K562 (cell line): Measurements from ENCODE around the gene TBRG1. TPM values are rescaled to one million over a fixed set of nuclear protein-coding genes. Genes with fewer than 3 reads are reported as not detected.

Experiments used
- BMI1 ChIP-seq: fragments of 150-350 bp; IDR thresholded peaks from 2 replicates; pipeline ENCODE4 v1.6.1; 2014; ENCODE audit warnings: low read length
- CREM ChIP-seq: IDR thresholded peaks from 2 replicates; pipeline ENCODE4 v1.6.1; 2014; ENCODE audit warnings: antibody characterized with exemption, low read depth
- EZH2 ChIP-seq: IDR thresholded peaks from 2 replicates; pipeline ENCODE4 v1.6.1; 2012; ENCODE audit warnings: low read depth, mild to moderate bottlenecking, inconsistent platforms, low read length, borderline replicate concordance
- RAD21 ChIP-seq, 2 experiments: fragments of 250-450 bp in 1 of 2; fragments of 450-650 bp in 1 of 2; sonication (Bioruptor Pico) in 1 of 2; formaldehyde crosslinking in 1 of 2; IDR thresholded peaks in 1 of 2; conservative IDR thresholded peaks in 1 of 2; 2 replicates each; pipeline versions ENCODE4 v1.4.0 to v1.8.0; 2020 to 2022; ENCODE audit warnings: mild to moderate bottlenecking in 2 of 2, moderate library complexity in 1 of 2
- RBBP5 ChIP-seq: fragments of 200-600 bp; sonication (generic); IDR thresholded peaks from 2 replicates; pipeline ENCODE4 v1.6.1; 2012; ENCODE audit warnings: borderline replicate concordance, mild to moderate bottlenecking, low read length, control low read depth, inconsistent platforms; ENCODE audit not compliant: insufficient read depth, poor library complexity, severe bottlenecking
- SAP30 ChIP-seq: fragments of 200-600 bp; sonication (generic); IDR thresholded peaks from 2 replicates; pipeline ENCODE4 v1.6.1; 2012; ENCODE audit warnings: borderline replicate concordance, low read depth, mild to moderate bottlenecking, moderate library complexity, low read length, control low read depth, inconsistent platforms; ENCODE audit not compliant: insufficient read depth, poor library complexity, severe bottlenecking
- SMC3 ChIP-seq: conservative IDR thresholded peaks from 2 replicates; pipeline ENCODE4 v1.6.1; 2011; ENCODE audit warnings: low read depth, low read length, improper control_type of control experiment; ENCODE audit not compliant: insufficient read depth
- TBL1XR1 ChIP-seq, 2 experiments: IDR thresholded peaks; 2 replicates each; pipeline ENCODE4 v1.6.1; 2012; ENCODE audit warnings: improper control_type of control experiment in 2 of 2, low read length in 2 of 2, mild to moderate bottlenecking in 1 of 2
- ZNF253 ChIP-seq: fragments of 250-450 bp; sonication (Bioruptor Pico); conservative IDR thresholded peaks from 2 replicates; pipeline ENCODE4 v1.6.1; 2021; ENCODE audit warnings: mild to moderate bottlenecking
- polyA plus RNA-seq, 8 experiments: library from polyadenylated mRNA; depleted of rRNA in 4 of 8; stranded (reverse) in 5 of 8; unstranded in 3 of 8; fragments of >200 nt; fragmentation: Nextera tagmentation in 2 of 8; fragmentation: Illumina TruSeq in 1 of 8; extraction: Ambion mirVana in 2 of 8; extraction: Trizol in 1 of 8; gene quantifications; 2 replicates each; pipeline versions ENCODE4 v1.2.1 to v1.2.3, GENCODE V29; 2011 to 2014; ENCODE audit warnings: inconsistent platforms in 1 of 8, missing spikeins in 1 of 8
- total RNA-seq, 7 experiments: library from RNA; depleted of rRNA in 6 of 7; stranded (reverse); fragments of >200 nt in 6 of 7; fragmentation: Illumina TruSeq in 2 of 7; extraction: Trizol in 2 of 7; gene quantifications; 2 replicates each; pipeline versions ENCODE4 v1.2.1 to v1.2.3, GENCODE V29; 2011 to 2021; ENCODE audit warnings: low replicate concordance in 1 of 7
- TF ChIP-seq, protein P1 (sequence below): fragments of 450-650 bp; IDR thresholded peaks from 2 replicates; pipeline ENCODE4 v1.6.1; 2016; ENCODE audit warnings: mild to moderate bottlenecking
- TF ChIP-seq, protein P2 (sequence below): fragments of 250-450 bp; sonication (Bioruptor Pico); IDR thresholded peaks from 2 replicates; pipeline ENCODE4 v1.5.0; 2020; ENCODE audit warnings: mild to moderate bottlenecking
- TF ChIP-seq, protein P3 (sequence below), 2 experiments: fragments of 450-650 bp; formaldehyde crosslinking in 1 of 2; IDR thresholded peaks; 2 replicates each; pipeline versions ENCODE4 v1.4.0 to v1.6.1; 2014 to 2020; ENCODE audit warnings: mild to moderate bottlenecking in 2 of 2, borderline replicate concordance in 1 of 2, low read depth in 1 of 2

Gene TBRG1
- total and polyA plus RNA-seq, 9 of the 15 experiments (the other 6 are each of a cell fraction or from before 2014, with no cell fraction given) = 8.7 to 30.0 (median 20.2) TPM

DNA sequence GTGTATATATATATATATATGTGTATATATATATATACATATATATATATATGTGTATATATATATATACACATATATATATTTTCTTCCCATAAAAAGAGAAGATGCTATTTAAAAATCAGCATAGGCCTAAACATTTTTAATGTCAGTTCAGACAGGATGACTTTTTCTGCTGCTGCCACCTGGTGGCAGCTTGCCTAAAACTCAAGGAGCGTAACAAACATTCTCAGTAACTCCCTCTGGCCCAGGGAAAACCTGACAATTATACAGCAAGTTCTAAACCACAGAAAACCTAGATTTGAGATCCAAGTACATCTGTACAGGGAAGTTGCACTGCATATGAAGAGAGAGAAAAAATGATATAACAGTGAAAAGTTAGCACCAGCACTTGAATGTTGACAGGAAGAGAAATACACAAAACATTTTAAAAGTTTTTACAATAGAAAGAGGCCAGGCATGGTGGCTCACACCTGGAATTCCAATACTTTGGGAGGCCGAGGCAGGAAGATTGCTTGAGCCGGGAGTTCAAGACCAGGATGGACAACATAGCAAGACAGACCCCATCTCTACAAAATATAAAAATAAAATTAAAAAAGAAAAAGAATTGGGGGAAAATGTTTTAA is 36.3 kb upstream of the TBRG1 start (continued):
- TF ChIP-seq, protein P1, sequence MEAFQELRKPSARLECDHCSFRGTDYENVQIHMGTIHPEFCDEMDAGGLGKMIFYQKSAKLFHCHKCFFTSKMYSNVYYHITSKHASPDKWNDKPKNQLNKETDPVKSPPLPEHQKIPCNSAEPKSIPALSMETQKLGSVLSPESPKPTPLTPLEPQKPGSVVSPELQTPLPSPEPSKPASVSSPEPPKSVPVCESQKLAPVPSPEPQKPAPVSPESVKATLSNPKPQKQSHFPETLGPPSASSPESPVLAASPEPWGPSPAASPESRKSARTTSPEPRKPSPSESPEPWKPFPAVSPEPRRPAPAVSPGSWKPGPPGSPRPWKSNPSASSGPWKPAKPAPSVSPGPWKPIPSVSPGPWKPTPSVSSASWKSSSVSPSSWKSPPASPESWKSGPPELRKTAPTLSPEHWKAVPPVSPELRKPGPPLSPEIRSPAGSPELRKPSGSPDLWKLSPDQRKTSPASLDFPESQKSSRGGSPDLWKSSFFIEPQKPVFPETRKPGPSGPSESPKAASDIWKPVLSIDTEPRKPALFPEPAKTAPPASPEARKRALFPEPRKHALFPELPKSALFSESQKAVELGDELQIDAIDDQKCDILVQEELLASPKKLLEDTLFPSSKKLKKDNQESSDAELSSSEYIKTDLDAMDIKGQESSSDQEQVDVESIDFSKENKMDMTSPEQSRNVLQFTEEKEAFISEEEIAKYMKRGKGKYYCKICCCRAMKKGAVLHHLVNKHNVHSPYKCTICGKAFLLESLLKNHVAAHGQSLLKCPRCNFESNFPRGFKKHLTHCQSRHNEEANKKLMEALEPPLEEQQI = no peak
- TF ChIP-seq, protein P2, sequence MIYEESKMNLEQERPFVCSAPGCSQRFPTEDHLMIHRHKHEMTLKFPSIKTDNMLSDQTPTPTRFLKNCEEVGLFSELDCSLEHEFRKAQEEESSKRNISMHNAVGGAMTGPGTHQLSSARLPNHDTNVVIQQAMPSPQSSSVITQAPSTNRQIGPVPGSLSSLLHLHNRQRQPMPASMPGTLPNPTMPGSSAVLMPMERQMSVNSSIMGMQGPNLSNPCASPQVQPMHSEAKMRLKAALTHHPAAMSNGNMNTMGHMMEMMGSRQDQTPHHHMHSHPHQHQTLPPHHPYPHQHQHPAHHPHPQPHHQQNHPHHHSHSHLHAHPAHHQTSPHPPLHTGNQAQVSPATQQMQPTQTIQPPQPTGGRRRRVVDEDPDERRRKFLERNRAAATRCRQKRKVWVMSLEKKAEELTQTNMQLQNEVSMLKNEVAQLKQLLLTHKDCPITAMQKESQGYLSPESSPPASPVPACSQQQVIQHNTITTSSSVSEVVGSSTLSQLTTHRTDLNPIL (CRISPR knock-in tag) = no peak
- no peak for TF ChIP-seq BMI1
- TF ChIP-seq RAD21 (CRISPR knock-in tag; conservative IDR thresholded peaks at IDR 0.05 in 1 of 2, IDR thresholded peaks at IDR 0.05 in 1 of 2) = peak; percentile 68 to 73
- TF ChIP-seq SMC3 = peak; percentile 59; the same call in 1 of the 2 replicates
- TF ChIP-seq, protein P3, sequence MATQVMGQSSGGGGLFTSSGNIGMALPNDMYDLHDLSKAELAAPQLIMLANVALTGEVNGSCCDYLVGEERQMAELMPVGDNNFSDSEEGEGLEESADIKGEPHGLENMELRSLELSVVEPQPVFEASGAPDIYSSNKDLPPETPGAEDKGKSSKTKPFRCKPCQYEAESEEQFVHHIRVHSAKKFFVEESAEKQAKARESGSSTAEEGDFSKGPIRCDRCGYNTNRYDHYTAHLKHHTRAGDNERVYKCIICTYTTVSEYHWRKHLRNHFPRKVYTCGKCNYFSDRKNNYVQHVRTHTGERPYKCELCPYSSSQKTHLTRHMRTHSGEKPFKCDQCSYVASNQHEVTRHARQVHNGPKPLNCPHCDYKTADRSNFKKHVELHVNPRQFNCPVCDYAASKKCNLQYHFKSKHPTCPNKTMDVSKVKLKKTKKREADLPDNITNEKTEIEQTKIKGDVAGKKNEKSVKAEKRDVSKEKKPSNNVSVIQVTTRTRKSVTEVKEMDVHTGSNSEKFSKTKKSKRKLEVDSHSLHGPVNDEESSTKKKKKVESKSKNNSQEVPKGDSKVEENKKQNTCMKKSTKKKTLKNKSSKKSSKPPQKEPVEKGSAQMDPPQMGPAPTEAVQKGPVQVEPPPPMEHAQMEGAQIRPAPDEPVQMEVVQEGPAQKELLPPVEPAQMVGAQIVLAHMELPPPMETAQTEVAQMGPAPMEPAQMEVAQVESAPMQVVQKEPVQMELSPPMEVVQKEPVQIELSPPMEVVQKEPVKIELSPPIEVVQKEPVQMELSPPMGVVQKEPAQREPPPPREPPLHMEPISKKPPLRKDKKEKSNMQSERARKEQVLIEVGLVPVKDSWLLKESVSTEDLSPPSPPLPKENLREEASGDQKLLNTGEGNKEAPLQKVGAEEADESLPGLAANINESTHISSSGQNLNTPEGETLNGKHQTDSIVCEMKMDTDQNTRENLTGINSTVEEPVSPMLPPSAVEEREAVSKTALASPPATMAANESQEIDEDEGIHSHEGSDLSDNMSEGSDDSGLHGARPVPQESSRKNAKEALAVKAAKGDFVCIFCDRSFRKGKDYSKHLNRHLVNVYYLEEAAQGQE (IDR thresholded peaks at IDR 0.05; ENCODE audit: borderline replicate concordance) = peak; percentile 47; the same call in 1 of the 2 replicates
- TF ChIP-seq, protein P3 (CRISPR knock-in tag; IDR thresholded peaks at IDR 0.05; ENCODE audit: low read depth) = no peak
- no peak for TF ChIP-seq ZNF253 (CRISPR knock-in tag)
- TF ChIP-seq EZH2 = no peak
- no peak for TF ChIP-seq SAP30
- no peak for TF ChIP-seq TBL1XR1 (IDR thresholded peaks at IDR 0.05; ENCODE audit: low read length in 2 of 2)
- no peak for TF ChIP-seq RBBP5
- TF ChIP-seq CREM = no peak
